HG02970 (cell line): ENCODE measurements around the gene ETV5.

Source experiments
- ATAC-seq: cut with Tn5 transposase; IDR thresholded peaks from one replicate; pipeline ENCODE4 v1.9.1; 2021; ENCODE audit warnings: mild to moderate bottlenecking, moderate library complexity, moderate number of reproducible peaks; ENCODE audit not compliant: unreplicated experiment, low FRiP score

The ETV5 gene

GRCh38 chr3:186070996-186071395 lies 37.9 kb downstream of the ETV5 start:
- ATAC-seq: no peak

GRCh38 chr3:186070550-186070949 lies 38.3 kb downstream of the ETV5 start:
- ATAC-seq: no peak

- no peak for ATAC-seq
Measured at GRCh38 chr3:186070133-186070532, 38.8 kb downstream of the ETV5 start.

GRCh38 chr3:186069199-186069598 lies 39.7 kb downstream of the ETV5 start:
- no peak for ATAC-seq

GRCh38 chr3:186068243-186068552 lies 40.7 kb downstream of the ETV5 start:
- ATAC-seq: no peak

GRCh38 chr3:186067360-186068242 lies 41.3 kb downstream of the ETV5 start:
- no peak for ATAC-seq

- ATAC-seq: no peak
Measured at GRCh38 chr3:186060222-186060621, 48.7 kb downstream of the ETV5 start.

GRCh38 chr3:186059192-186059591 lies 49.7 kb downstream of the ETV5 start:
- ATAC-seq: no peak

GRCh38 chr3:186058225-186058624 lies 50.7 kb downstream of the ETV5 start:
- no peak for ATAC-seq

GRCh38 chr3:186057594-186057993 lies 51.3 kb downstream of the ETV5 start:
- ATAC-seq: no peak

- ATAC-seq: no peak
Measured at GRCh38 chr3:186054792-186055352, 54.0 kb downstream of the ETV5 start.

GRCh38 chr3:186053954-186054791 lies 54.7 kb downstream of the ETV5 start:
- ATAC-seq: no peak

GRCh38 chr3:186052096-186052840 lies 56.6 kb downstream of the ETV5 start:
- no peak for ATAC-seq

- no peak for ATAC-seq
Measured at GRCh38 chr3:186049001-186049400, 59.9 kb downstream of the ETV5 start.

- ATAC-seq: no peak
Measured at GRCh38 chr3:186048119-186048518, 60.8 kb downstream of the ETV5 start.

- no peak for ATAC-seq
Measured at GRCh38 chr3:186046838-186047237, 62.1 kb downstream of the ETV5 start.

GRCh38 chr3:186044968-186045367 lies 63.9 kb downstream of the ETV5 start:
- ATAC-seq: no peak

GRCh38 chr3:186044427-186044826 lies 64.5 kb downstream of the ETV5 start:
- no peak for ATAC-seq

- no peak for ATAC-seq
Measured at GRCh38 chr3:186042521-186043202, 66.2 kb downstream of the ETV5 start.

- no peak for ATAC-seq
Measured at GRCh38 chr3:186042036-186042435, 66.9 kb downstream of the ETV5 start.
